GM23338 (cell line): ENCODE results near the gene SELENOW. TPM values are rescaled to one million over a fixed set of nuclear protein-coding genes. Genes with fewer than 3 reads are reported as not detected.

Experiments used
- ATAC-seq: fragments of 200-7000 bp; cut with Tn5 transposase; 3 replicates; pipeline ENCODE4 v1.9.1; 2020
- DNase-seq: peaks from one replicate; pipeline ENCODE4 v3.0.0-alpha.2; 2015; ENCODE audit warnings: low spot score
- H2AFZ ChIP-seq: fragments of 200-600 bp; sonication (generic); 2 replicates; pipeline ENCODE4 v1.8.0; 2016; ENCODE audit warnings: antibody characterized with exemption, mild to moderate bottlenecking, moderate library complexity
- H3F3A ChIP-seq: fragments of 200-600 bp; sonication (generic); replicated peaks from 2 replicates; pipeline ENCODE4 v1.8.0; 2017; ENCODE audit warnings: antibody characterized with exemption, mixed run types, low read depth
- H3K27ac ChIP-seq: fragments of 200-600 bp; sonication (generic); 2 replicates; pipeline ENCODE4 v1.6.1; 2016; ENCODE audit warnings: low read depth
- H3K27me3 ChIP-seq: fragments of 200-600 bp; sonication (generic); 2 replicates; pipeline ENCODE4 v1.8.0; 2016; ENCODE audit warnings: mild to moderate bottlenecking, mixed run types, moderate library complexity; ENCODE audit not compliant: insufficient read depth
- H3K36me3 ChIP-seq: fragments of 200-600 bp; sonication (generic); 2 replicates; pipeline ENCODE4 v1.8.0; 2016; ENCODE audit warnings: mild to moderate bottlenecking; ENCODE audit not compliant: insufficient read depth
- H3K4me1 ChIP-seq: fragments of 200-600 bp; sonication (generic); 2 replicates; pipeline ENCODE4 v1.8.0; 2016; ENCODE audit warnings: mild to moderate bottlenecking, moderate library complexity; ENCODE audit not compliant: insufficient read depth
- H3K4me2 ChIP-seq: fragments of 200-600 bp; sonication (generic); 2 replicates; pipeline ENCODE4 v1.7.1; 2017; ENCODE audit warnings: mixed run types
- H3K4me3 ChIP-seq: fragments of 200-600 bp; sonication (generic); 2 replicates; pipeline ENCODE4 v1.6.1; 2016; ENCODE audit warnings: mixed run types
- H3K79me2 ChIP-seq: fragments of 200-600 bp; sonication (generic); replicated peaks from 2 replicates; pipeline ENCODE4 v1.8.0; 2017; ENCODE audit warnings: mild to moderate bottlenecking; ENCODE audit not compliant: insufficient read depth
- H3K9me2 ChIP-seq: fragments of 200-600 bp; sonication (generic); 2 replicates; pipeline ENCODE4 v1.8.0; 2017; ENCODE audit not compliant: insufficient read depth
- H4K20me1 ChIP-seq: fragments of 200-600 bp; sonication (generic); replicated peaks from 2 replicates; pipeline ENCODE4 v1.8.0; 2017; ENCODE audit warnings: mild to moderate bottlenecking; ENCODE audit not compliant: insufficient read depth
- H3K27ac Mint-ChIP-seq: 2 replicates; pipeline ENCODE4 v1.8.0; 2020; ENCODE audit warnings: inconsistent platforms, mild to moderate bottlenecking, moderate library complexity, mixed read lengths
- H3K27me3 Mint-ChIP-seq: 3 replicates; pipeline ENCODE4 v1.8.0; 2022; ENCODE audit warnings: low read depth, mild to moderate bottlenecking, moderate library complexity, mixed read lengths, inconsistent platforms; ENCODE audit not compliant: insufficient read depth, poor library complexity
- H3K36me3 Mint-ChIP-seq: 3 replicates; pipeline ENCODE4 v1.8.0; 2021; ENCODE audit warnings: low read depth, mild to moderate bottlenecking, inconsistent platforms, moderate library complexity, mixed read lengths
- H3K4me1 Mint-ChIP-seq: 3 replicates; pipeline ENCODE4 v1.8.0; 2020; ENCODE audit warnings: mild to moderate bottlenecking, inconsistent platforms, mixed read lengths
- H3K4me3 Mint-ChIP-seq: 3 replicates; pipeline ENCODE4 v1.8.0; 2021; ENCODE audit warnings: moderate library complexity, mild to moderate bottlenecking, inconsistent platforms, mixed read lengths
- H3K9me3 Mint-ChIP-seq: 3 replicates; pipeline ENCODE4 v1.8.0; 2020; ENCODE audit warnings: moderate library complexity, mild to moderate bottlenecking, inconsistent platforms, mixed read lengths
- CREB1 ChIP-seq: fragments of 250-450 bp; sonication (Bioruptor Pico); IDR thresholded peaks from 2 replicates; pipeline ENCODE4 v1.5.0; 2020; ENCODE audit warnings: low read depth, mild to moderate bottlenecking, moderate library complexity
- CTCF ChIP-seq, 2 experiments: fragments of 200-600 bp in 1 of 2; sonication (generic) in 1 of 2; conservative IDR thresholded peaks; 2 replicates each; pipeline versions ENCODE4 v1.5.1 to v1.6.1; 2016 to 2017; ENCODE audit warnings: antibody characterized with exemption in 2 of 2, low read depth in 2 of 2, mild to moderate bottlenecking in 2 of 2, moderate library complexity in 1 of 2
- EZH2 ChIP-seq: fragments of 200-600 bp; sonication (generic); IDR thresholded peaks from one replicate; pipeline ENCODE4 v1.8.0; 2017; ENCODE audit warnings: antibody characterized with exemption, mild to moderate bottlenecking, low read depth; ENCODE audit not compliant: unreplicated experiment
- EZH2phosphoT487 ChIP-seq: fragments of 200-600 bp; sonication (generic); IDR thresholded peaks from one replicate; pipeline ENCODE4 v1.8.1; 2018; ENCODE audit warnings: antibody characterized with exemption; ENCODE audit not compliant: unreplicated experiment
- ZNF462 ChIP-seq: fragments of 250-450 bp; sonication (Bioruptor Pico); IDR thresholded peaks from 2 replicates; pipeline ENCODE4 v1.5.0; 2020; ENCODE audit warnings: mild to moderate bottlenecking, moderate library complexity
- polyA plus RNA-seq: library from polyadenylated mRNA; unstranded; fragments of >200 nt; fragmentation: Nextera tagmentation; extraction: Ambion mirVana; gene quantifications from 2 replicates; pipeline ENCODE4 v1.2.1, GENCODE V29; 2016
- total RNA-seq: library from RNA; depleted of rRNA; stranded (reverse); fragments of >200 nt; shearing (Covaris generic); gene quantifications from 2 replicates; pipeline ENCODE4 v1.2.3, GENCODE V29; 2014
- TF ChIP-seq, protein P1 (sequence below): IDR thresholded peaks from one replicate; pipeline ENCODE4 v1.6.1; 2018; ENCODE audit warnings: antibody characterized with exemption; ENCODE audit not compliant: unreplicated experiment

The SELENOW gene
- total and polyA plus RNA-seq, 2 experiments from 2014 or later, result 558 to 811 TPM

- no peak for TF ChIP-seq ZNF462 (CRISPR knock-in tag)
- TF ChIP-seq CTCF (conservative IDR thresholded peaks at IDR 0.05; ENCODE audit: low read depth in 2 of 2), result no peak
- TF ChIP-seq CREB1 (CRISPR knock-in tag), result no peak
These were observed 14.1 kb downstream of the SELENOW start (continued) for GRCh38 chr19:47792616-47793015.

DNA sequence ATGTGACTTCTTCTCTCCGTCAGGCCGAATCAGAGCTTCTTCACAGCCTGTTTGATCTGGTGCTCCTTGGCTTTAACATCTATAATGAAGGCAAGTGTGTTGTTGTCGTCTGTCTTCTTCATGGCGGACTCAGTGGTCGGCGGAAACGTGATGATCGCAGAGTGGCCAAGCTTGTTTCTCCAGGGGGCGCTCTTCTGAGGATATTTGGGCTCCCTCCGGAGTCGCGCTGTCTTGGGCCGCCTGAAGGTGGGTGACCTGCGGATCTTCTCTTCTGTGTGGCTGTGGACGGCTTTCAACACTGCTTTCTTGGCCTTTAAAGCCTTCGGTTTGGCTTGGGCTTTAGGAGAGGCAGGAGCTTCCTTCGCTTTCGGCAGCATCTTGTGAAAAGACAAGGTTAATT lies 16.0 kb downstream of the SELENOW start:
- H3K4me1 Mint-ChIP-seq, result peaks cover 7% of the 10 kb centered on the region
- Histone ChIP-seq H2AFZ (0 out of 2 replicates have a peak overlapping the region, but pooled peaks have one; percentile 56), H3K27ac (no peak overlapping the region), H3K79me2 (no peaks in the 10 kb centered on the region), H3K27me3 (no peaks in the 10 kb centered on the region), H3K4me1 (0 out of 2 replicates have a peak, but pooled peaks cover 7% of the 10 kb centered on the region), H3K36me3 (no peaks in the 10 kb centered on the region), H4K20me1 (no peaks in the 10 kb centered on the region), H3K4me2 (no peak overlapping the region), H3K4me3 (no peak overlapping the region), H3F3A (0 out of 2 replicates have a peak, but pooled peaks cover 4% of the 10 kb centered on the region), H3K9me2 (no peaks in the 10 kb centered on the region)
- no peaks in the 10 kb centered on the region; the same call in 2 of the 3 replicates for H3K36me3 Mint-ChIP-seq
- no peak overlapping the region for H3K27ac Mint-ChIP-seq
- H3K9me3 Mint-ChIP-seq, result peaks cover 13% of the 10 kb centered on the region; the same call in 2 of the 3 replicates
- TF ChIP-seq EZH2phosphoT487 (no peak), CTCF (conservative IDR thresholded peaks at IDR 0.05; ENCODE audit: low read depth in 2 of 2) (peak; percentile 78), CREB1 (CRISPR knock-in tag) (no peak), EZH2 (no peak)
- TF ChIP-seq, protein P1, sequence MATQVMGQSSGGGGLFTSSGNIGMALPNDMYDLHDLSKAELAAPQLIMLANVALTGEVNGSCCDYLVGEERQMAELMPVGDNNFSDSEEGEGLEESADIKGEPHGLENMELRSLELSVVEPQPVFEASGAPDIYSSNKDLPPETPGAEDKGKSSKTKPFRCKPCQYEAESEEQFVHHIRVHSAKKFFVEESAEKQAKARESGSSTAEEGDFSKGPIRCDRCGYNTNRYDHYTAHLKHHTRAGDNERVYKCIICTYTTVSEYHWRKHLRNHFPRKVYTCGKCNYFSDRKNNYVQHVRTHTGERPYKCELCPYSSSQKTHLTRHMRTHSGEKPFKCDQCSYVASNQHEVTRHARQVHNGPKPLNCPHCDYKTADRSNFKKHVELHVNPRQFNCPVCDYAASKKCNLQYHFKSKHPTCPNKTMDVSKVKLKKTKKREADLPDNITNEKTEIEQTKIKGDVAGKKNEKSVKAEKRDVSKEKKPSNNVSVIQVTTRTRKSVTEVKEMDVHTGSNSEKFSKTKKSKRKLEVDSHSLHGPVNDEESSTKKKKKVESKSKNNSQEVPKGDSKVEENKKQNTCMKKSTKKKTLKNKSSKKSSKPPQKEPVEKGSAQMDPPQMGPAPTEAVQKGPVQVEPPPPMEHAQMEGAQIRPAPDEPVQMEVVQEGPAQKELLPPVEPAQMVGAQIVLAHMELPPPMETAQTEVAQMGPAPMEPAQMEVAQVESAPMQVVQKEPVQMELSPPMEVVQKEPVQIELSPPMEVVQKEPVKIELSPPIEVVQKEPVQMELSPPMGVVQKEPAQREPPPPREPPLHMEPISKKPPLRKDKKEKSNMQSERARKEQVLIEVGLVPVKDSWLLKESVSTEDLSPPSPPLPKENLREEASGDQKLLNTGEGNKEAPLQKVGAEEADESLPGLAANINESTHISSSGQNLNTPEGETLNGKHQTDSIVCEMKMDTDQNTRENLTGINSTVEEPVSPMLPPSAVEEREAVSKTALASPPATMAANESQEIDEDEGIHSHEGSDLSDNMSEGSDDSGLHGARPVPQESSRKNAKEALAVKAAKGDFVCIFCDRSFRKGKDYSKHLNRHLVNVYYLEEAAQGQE, result no peak
- DNase-seq (peak; percentile 86), ATAC-seq (peak; percentile 15)
- no peak overlapping the region for H3K4me3 Mint-ChIP-seq
- H3K27me3 Mint-ChIP-seq, result peaks cover 6% of the 10 kb centered on the region
